ENCODE results near the gene COL19A1.
"Not testable (repeated sequence)": the region's sequence is repeated elsewhere in the genome, so short reads cannot be mapped to it uniquely, and the experiment has no call there.

Gene COL19A1

DNA sequence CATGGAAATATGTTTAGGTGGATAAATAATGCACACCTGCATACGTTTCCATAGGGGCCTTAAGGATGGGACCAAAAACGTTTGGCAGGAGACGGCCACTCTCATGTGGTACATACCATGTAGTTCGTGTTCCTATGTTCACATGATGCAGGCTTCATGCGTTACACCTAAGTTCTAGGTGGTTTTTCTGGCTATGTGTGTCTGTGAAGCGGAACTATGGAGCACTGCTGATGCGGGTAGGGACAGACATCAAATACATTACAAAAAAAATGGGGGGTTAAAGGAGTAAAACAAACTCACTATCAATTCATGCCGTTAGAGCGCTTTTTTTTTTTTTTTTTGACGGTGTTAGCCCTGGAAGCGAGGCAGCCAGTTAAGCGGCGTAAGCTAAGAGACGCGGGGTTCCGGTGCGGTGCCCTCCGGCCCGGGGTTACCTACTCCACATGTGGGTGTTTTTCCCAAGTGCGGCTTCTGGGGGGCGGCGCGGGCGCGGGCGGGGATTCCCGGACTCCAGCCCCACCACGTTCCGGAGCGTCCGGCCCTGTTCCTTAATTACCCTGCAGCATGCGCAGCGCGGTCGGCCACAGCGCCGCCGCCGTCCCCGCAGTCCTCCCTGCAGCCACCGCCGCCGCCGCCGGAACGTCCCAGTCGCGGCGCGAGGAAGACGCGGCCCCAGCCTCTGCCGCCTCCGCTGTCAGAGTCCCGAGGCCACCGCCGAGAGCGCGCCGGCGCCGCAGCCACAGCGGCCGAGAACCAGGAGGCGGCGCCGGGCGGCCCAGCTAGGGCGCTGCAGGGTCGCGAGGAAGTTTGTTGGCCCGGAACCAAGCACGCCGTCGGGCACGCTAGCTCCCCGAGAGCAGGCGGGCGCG is 648 bp downstream of the COL19A1 start:
- DNase-seq = peak; percentile 15

DNA sequence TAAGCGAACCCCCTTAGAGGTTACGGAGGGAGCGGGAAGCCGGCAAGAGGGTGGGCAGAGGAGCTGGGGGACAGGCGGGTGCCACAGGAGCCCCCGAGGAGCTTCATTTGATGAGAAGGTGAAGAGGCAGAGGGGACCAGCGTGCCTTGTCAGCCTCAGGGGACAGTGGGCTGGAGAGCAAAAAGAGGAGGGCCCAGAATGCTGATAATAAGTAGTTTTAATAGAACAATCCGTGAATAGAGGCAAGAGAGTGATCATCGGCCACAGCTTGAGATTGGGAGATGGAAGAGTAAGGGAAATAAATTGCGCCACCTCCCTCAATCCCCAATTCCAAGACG is 1.3 kb downstream of the COL19A1 start:
- DNase-seq = no peak

DNA sequence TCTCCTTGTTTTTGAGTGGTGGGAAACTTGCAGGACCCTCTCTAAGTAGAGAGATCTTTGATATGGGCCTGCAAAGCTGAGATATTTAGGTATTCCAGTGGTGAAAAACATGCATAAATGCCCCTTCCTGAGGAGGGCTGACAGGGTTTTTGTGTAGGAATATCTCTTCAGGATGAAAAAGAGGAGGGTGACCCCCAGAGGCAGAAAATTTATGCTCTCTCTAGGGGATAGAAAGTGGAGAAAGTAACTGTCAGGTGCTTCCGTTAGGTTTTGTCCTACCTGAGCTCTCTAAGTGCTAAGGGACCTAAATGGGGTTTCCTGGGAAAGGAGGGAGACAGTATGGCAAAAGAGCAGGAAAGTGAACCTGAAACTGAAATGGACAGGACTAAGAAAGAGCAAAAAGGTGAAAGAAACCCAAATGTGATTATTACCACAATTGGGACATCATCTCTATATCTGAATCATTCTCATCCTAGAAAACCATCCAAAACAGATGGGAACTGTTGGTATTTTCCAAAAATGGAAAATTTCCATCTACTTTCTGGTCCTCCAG is 2.0 kb downstream of the COL19A1 start:
- DNase-seq = no peak

GRCh38 chr6:69868961-69869360 is 2.6 kb downstream of the COL19A1 start:
- DNase-seq = no peak

DNA sequence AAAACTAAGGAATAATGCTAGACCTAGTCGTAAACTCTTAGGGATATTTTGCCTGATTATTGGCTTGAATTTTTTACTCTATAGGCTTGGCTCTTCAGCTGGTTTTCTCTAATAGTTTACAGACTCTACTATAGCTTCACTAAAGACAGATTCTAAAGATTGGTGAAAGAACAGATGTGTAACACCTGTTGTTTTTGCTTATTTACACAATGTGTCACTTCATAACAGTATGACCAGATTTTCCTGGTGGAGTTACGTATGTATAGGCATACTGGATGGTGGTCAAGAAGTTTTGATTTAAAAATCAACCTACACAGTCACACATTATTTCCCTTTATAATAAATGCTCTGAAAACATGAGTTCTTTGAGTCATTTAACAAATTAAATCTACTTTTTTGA is 4.8 kb downstream of the COL19A1 start:
- DNase-seq = no peak

DNA sequence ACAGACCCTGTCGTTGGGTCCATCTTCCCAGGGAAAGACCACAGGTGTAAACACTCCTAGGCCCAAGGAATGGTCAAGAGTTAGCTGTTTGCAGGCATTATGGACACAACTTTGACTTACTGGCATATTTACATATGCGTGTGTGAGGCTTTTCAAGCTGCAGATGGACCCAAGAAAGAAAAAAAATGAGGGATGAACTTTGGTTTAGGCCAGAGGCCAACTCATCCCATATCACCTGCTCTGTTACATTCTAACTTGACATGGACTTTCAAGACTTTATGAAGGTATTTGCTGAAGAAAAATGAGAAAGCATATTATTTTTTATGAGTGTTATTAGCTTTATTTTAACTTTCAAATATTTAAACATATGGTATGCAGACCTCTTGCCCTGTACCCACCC is 6.9 kb downstream of the COL19A1 start:
- DNase-seq = no peak

DNA sequence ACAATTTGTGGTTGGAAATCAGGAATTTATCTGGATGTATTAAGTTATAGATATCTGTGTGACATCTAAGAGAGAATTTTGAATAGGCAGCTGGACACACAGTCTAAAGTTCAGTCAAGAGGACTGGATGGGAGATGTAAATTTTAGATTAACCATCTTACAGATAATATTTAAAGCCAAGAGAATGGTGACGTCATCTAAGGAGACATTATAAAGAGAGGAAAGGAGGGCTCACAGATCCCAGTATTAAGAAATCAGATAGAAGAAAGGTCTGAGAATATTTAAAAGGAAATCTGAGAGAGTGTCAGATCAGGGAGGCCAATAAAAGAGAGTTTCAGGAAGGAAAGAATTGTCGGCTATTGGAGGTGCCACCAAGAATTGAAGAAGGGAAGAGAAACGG is 9.4 kb downstream of the COL19A1 start:
- no peak for DNase-seq

GRCh38 chr6:69878795-69879194 is 12.4 kb downstream of the COL19A1 start:
- no peak for DNase-seq

- no peak for DNase-seq
Observed at GRCh38 chr6:69880601-69881000, 14.2 kb downstream of the COL19A1 start.

DNA sequence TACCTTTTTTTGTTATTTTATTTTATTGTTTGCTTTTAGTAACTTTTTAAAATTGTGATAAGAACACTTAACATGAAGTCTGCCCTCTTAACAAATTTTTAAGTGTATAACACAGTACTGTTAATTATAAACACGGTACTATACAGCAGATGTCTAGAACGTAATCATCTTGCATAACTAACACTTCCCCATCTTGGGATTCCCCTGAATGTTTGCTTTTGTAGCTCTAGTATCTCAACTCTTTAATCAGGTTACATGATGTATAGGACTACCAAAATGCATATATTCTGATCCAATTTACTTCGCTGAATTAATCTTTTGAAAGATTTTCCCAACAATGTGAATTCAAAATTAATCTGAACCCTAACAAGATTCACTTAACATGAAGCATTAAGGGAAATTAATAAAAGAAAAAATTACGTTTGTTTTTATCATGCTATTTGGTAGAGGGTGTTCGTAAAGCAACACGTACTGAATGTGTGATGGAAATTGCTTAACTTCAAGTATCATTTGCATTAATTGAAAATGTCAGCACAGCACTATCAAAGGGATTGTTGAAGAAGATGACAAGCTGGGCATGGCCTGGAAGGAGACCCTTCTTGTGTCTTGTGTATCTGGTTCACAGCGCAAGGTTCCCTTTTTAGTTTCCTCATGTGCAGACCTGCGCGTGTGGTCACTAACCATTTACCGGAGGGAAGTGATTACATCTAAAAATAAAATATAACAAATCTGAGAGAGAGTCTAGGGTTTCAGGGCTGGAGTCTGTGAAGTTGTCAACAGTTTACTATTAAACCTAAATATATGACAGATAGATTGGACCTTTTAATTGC is 15.2 kb downstream of the COL19A1 start:
- no peak for DNase-seq

DNA sequence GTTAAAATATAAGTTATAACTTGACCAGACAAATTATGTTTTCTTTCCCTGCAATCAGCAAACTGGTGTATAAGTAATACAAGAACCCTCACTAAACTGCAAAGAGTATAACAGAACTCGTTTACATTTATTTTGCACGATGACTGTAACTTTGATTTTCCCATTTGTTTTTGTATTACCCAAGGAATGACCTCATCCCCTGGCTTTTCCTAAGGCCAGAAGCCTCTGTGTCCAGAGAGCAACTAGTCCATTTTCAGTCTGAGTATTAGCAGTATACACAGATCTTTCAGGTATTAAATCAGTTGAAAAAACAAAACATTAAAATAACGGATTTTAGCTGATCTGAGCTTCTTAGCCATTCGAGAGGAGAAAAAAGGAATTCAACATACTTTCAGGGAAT is 17.2 kb downstream of the COL19A1 start:
- DNase-seq = no peak

GRCh38 chr6:69884231-69884630 is 17.9 kb downstream of the COL19A1 start:
- DNase-seq = no peak

DNA sequence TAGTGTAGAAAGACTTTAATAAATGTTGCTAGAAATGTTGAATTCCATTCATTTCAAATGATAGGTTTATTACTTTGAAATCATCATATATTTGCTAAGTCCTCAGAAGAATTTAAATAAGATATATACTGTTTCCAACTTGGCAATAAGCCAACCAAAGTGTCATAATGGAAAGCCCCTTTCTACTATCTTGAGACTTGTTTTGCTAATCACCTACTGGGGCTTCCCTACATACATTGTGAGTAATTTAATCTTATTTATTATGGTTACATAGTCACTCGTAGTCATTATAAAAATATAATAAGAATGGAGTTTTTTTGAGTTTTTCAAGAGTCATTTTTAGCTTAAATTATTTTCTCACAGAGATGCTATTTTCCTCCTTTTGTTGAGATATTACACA is 20.7 kb downstream of the COL19A1 start:
- DNase-seq = no peak

DNA sequence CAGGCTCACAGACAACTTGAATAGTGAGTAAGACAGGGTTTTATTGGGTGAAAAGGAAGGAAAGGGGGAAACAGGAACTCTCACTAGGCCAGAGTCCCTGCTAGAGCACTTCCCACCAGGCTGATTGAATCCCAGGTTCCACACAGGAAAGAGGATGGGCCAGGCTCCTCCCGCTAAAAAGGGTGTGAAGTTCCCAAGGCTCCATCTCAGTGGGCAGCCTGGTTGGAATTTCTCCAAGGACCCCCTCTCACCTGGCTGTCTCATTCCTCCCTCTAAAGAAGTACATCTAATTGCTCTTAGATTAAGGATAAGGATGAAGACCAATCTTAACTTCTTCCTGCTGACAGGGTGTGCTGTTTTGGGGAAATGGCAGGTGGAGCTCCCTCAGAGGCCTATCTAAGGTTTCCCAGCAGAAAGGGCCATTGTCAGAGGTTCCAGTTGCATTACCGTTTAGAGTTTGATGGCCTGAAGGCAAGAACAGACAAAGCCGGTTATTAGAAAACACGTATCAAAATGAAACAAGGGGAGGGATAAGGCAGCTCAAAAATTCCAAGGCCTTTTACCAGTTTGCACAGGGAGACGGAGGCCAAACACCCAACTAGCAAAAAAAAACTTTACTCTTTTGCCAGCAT is 21.5 kb downstream of the COL19A1 start:
- DNase-seq = no peak

DNA sequence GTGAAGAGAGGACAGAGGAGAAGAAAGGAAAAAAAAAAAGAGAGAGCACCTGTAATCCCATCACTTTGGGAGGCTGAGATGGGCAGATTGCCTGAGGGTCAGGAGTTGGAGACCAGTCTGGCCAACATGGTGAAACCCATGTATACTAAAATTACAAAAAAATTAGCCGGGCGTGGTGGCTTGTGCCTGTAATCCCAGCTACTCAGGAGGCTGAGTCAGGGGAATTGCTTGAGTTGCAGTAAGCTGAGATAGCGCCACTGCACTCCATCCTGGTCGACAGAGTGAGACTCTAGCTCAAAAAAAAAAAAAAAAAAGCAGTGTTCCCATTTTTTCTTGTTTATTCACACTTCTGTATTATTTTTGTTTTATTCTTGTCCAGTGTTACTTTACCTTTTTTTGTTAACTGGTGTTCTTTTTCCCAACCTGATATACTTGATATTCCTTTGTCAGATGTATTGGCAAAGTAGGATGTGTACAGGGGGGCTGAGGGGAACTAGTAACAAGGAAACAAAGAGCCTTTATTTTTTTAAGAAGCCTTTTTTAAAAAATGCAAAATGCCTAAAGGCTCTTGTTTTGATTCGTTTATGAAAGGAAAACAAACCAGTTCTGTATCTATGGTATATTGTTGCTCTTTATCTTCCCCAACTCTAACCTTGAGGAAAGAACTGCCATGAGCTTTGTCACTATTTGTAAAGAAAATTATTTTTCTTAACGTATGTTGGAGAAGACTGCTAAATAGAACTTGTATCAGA is 22.3 kb downstream of the COL19A1 start:
- DNase-seq = no peak

DNA sequence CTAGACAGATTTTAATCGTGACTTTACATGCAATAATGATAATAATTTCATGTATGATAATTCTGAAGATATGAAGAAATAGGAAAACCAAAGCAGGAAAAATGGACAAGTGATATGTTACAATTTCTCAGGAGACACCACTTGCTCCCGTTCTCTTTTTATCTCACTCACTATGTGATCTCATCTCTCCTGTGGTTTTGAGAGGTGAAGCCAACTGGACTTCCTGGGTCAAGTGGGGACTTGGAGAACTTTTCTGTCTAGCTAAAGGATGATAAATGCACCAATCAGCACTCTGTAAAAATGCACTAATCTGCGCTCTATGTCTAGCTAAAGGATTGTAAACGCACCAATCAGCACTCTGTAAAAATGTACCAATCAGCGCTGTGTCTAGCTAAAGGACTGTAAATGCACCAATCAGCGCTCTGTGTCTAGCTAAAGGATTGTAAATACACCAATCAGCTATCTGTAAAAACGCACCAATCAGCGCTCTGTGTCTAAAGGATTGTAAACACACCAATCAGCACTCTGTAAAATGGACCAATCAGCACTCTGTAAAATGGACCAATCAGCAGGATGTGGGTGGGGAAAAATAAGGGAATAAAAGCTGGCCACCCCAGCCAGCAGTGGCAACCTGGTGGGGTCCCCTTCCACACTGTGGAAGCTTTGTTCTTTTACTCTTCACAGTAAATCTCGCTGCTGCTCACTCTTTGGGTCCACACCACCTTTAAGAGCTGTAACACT is 23.0 kb downstream of the COL19A1 start:
- DNase-seq = not testable (repeated sequence)

DNA sequence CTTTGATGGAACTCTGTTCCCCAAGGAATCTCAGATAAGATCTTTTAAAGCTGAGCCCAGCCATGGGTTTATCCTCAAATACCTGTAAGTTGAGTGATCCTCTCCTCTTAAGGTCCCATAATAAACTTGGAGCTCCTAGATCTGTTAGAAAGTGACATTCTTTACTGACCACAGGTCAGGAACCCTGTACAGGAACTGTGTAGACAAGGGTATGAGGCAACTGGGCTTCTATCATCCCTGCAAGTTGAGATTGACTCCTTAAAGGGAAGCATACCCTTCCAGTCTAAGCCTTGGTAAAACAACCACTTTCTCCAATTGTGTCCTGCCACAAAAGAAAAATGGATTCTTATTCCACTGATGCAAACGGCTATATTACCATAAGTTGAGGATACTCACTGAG is 26.2 kb downstream of the COL19A1 start:
- DNase-seq = not testable (repeated sequence)

GRCh38 chr6:69893266-69893665 is 26.9 kb downstream of the COL19A1 start:
- not testable (repeated sequence) for DNase-seq

GRCh38 chr6:69894578-69895347 is 28.4 kb downstream of the COL19A1 start:
- no peak for DNase-seq

GRCh38 chr6:69895396-69895795 is 29.0 kb downstream of the COL19A1 start:
- no peak for DNase-seq

DNA sequence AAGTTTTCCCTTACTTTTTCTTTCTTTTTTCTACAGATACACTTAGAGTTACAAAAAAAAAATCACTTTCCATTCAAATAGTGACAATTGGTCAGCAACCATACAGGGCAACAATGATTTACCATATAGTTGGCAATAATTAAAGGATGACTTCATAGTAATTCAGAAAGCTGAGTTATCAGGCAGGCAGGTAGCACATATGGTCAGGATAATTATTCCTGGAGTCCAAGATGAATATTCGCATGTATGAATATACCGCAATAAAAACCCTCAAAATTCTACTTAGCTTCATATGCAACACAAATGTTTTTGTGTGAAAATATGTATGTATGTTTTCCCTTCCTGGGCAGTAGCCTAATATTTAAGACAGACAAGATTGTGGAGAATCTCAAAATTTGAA is 34.5 kb downstream of the COL19A1 start:
- DNase-seq = no peak
